ENCODE data around the gene ACER2.
"Not testable (repeated sequence)": the region's sequence is repeated elsewhere in the genome, so short reads cannot be mapped to it uniquely, and the experiment has no call there.

DNA sequence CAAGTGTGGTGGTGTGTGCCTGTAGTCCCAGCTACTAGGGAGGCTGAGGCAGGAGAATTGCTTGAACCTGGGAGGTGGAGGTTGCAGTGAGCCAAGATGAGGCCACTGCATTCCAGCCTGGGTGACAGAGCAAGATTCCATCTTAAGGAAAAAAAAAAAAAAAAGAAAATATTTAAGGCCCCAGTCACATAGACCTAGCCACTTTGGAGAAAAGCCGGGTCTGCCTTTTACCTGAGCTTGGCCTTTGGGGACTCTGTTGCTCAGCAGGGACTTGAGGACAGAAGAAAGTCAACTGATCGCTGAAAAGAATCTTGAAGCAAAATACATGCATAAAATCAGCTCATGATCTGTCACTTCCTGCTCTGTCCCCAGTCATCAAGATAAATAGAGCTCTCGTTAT is 4.6 kb downstream of the ACER2 start:
- not testable (repeated sequence) for TF ChIP-seq NFRKB (IDR thresholded peaks at IDR 0.05); SUZ12 (IDR thresholded peaks at IDR 0.05); L3MBTL2 (conservative IDR thresholded peaks at IDR 0.05)

Measured in HEK293T (cell line).